Measurements from ENCODE around the gene THSD7B.
"Not testable (repeated sequence)": the region's sequence is repeated elsewhere in the genome, so short reads cannot be mapped to it uniquely, and the experiment has no call there.

Gene THSD7B

DNA sequence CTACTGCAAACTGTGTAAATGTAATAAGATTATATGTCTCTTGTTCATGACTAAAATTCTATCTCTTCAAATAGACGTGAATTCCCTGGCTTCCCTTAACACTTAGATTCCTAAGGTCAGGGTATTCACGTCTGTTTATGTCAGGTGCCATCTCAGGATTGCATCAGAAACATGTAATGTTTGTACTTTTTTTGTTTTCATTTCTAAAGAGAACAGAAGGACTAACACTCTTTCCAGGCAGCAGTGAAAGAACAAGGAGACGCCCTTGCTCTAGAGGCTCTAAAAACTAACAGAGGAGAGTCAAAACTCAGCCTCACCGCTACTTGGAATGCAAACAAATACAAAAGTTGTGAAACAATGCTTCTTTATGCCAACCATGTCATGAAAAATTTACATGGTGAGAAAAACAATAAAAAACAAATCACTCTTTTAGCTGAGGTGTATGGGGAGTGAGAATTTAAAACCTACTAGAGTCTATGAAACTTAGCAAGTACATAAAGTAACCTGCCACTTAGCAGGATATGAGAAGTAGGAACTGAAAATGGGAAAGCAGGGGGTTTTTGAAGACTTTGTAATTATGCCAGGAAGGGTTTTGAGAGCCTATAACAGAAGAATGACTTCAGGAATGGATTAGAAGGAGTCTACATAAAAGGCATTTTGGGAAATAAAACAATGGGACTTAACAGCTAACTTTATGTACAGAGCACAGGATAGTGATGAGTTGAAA lies 522.7 kb downstream of the THSD7B start:
- no peak for DNase-seq

DNA sequence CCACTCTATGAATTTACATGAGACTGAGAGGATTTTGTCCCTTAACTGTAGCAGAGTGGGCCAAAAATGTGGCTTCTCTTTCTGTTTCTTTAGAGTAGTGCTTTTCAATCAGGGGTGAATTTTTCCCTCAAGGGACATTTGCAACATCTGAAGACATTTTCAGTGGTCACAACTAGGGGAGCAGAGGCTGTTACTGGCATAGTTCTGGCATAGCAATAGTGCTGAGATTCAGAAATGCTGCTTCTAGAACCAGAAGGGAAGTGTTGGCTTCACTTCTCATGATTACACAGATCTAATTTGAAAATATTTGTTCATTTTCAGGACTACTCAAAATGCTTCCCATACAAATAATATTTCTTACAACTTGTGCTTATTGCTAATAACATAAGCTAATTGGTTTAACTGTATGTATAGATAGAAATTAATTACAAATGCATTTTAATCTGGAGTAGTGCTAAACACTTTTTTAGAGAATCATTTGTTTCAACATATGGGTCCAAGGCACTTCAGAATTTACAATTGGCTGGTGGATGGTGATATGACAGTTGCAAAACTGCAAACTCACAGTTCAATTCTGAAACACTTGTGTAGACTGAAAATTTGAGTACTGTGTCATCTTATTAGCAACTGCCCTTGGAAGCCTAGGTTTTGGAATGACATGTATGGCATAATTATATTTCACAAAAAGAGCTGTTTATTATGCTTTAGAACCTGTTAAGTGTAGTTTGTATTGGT lies 526.7 kb downstream of the THSD7B start:
- no peak for DNase-seq

DNA sequence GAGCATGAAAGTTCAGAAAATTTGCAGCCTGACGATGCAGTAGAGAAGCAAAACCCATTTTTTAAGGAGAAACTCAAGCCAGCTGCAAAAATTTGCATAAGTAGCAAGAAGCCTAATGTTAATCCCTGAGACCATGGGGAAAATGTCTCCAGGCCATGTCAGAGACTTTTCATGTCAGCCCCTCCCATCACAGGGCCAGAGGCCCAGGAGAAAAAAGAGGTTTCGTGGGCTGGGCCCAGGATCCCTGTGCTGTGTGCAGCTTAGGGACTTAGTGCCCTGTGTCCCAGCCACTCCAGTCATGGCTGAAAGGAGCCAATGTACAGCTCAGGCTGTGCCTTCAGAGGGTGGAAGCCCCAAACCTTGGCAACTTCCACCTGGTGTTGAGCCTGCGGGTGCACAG lies 533.0 kb downstream of the THSD7B start:
- DNase-seq: no peak

DNA sequence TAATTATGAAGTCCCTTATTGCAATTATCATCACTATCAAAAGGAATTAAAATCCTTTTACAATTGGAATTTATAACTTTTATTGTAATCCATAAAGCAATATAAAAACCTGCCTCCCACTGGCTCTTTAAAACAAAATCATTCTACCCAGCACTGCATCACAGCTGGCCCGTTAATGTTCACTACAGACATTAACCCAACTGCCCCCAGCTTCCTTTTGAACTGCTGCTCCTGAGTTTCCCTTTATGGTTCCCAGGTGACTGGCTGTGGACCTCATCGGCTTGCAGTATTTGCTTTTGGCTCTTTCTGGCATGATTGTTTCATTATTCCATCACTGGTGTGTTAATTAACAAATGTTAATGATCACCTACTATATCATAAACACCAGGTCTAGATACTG lies 535.6 kb downstream of the THSD7B start:
- no peak for DNase-seq

DNA sequence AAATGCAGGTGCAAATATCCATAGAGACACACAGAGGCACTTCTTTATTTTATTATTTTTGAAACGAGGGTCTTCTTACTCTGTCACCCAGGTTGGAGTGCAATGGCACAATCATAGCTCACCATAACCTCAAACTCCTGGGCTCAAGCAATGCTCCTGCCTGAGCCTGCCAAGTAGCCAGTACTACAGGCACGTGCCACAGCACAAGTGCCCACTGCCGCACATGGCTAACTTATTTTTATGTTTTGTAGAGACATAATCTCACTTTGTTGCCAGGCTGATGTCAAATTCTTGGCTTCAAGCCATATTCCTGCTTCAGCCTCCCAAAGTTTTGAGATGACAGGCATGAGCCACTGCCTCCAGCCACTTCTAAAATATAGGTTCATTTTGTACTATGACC lies 537.6 kb downstream of the THSD7B start:
- DNase-seq: no peak

DNA sequence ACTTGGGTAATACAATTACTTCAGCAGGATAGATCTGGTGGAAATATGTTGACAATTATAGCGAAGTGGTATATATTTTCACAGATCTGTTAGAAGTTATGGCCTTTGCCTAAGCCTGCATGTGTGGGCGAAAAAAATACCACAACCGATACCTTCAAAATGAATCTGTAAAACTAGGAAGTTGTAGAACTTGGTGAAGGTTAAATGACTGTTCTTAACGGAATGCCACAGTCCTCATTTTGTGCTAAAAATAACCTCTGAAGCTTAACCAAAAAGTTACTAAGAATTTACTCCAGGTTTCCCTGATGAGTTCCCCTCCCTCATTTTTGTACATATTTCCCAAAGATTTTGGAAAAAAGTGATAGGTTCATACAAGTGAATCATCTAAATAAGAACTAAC lies 550.7 kb downstream of the THSD7B start:
- DNase-seq: no peak

DNA sequence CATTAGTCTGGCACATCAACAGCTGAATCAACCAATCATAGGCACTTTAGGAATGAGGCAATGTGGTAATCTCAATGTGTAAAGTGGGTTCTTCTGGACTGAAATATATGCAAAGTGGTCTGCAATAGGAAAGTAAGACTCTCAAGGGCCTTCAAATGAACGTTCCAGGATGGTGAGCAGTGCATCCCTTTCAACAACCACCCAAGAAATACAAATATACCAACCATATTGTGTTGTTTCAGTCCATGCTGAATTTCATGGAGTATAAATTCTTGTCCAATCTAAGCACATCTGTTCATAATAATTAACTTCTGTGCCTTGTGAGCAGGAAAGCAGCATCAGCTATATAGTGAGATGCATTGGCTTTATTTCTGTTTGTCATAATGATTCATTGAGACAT lies 556.2 kb downstream of the THSD7B start:
- no peak for DNase-seq

DNA sequence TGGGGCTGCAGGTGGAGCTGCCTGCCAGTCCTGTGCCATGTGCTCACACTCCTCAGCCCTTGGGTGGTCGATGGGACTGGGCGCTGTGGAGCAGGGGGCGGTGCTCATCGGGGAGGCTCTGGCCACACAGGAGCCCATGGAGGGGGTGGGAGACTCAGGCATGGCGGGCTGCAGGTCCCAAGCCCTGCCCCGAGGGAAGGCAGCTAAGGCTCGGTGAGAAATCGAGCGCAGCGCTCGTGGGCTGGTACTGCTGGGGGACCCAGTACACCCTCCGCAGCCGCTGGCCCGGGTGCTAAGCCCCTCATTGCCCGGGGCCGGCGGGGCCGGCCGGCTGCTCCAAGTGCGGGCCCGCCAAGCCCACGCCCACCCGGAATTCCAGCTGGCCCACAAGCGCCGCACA lies 566.2 kb downstream of the THSD7B start:
- not testable (repeated sequence) for DNase-seq

DNA sequence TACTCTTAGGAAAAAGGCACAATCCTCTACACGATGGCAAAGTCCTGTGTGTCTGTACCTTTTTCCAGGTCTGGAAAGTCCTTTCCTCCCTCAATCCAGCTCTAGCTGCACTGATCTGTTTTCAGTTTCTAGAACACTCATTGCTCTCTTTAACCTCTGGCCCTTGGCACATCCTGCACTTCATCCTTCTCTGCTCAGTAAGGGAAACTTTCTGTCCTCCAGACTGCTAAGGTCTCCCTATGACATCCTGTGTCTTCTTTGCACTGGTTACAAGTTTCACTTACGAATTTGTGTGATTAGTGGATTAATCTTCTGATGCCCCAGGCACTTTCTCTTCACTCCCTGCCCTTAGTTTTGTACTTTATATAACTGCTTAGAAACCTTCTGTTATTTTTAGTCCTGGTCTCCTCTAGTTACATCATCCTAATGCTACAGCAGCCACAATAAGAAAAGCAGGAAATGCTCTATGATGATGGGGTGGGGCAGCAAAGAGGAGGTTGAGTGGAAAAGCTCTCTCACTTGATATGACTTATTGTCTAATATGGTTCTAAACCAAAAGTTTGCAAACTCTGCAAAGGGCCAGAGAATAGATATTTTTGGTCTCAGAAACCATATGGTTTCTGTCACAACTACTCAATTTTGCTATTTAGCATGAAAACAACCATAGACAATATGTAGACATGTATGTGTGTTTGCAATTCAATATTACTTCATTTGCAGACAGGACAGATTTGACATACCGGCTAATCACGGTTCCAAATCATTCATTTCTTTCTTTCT lies 568.2 kb downstream of the THSD7B start:
- DNase-seq: no peak

DNA sequence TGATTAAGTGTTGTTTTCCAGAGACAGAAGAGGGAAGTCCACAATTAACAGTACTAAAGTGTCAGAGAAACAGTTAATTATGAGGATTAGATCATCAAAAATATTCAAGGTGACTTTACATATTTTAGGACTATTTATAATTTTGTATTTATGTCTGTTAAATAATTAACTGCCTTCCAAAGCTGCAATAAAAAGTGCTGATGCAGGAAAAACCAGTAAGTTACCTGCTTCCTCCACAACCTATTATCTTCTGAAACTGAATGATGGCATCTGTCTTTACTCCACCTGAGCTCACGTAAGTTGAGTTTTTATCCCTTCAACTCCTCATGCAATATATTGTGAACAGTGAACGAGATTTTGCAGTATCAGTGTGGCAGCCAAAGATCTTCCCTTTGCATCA lies 570.7 kb downstream of the THSD7B start:
- no peak for DNase-seq

DNA sequence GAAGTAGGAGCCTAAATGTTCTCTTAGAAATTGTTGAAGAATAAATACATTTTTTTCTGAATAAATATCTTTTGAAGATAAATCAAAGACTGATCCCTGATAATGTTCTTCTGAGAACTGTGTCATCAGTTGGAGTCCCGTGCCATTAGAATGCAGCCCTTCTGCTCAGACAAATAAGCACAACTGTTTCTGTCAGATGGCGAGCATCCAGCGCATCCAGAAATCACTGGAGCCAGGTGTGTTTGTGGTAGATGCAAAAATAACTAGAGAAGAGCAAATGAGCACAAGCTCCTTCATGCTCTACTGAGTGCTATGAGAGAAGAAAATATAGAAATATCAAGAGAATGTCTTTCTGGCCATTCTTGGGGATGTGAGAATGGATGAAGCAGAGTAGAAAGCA lies 573.7 kb downstream of the THSD7B start:
- no peak for DNase-seq

DNA sequence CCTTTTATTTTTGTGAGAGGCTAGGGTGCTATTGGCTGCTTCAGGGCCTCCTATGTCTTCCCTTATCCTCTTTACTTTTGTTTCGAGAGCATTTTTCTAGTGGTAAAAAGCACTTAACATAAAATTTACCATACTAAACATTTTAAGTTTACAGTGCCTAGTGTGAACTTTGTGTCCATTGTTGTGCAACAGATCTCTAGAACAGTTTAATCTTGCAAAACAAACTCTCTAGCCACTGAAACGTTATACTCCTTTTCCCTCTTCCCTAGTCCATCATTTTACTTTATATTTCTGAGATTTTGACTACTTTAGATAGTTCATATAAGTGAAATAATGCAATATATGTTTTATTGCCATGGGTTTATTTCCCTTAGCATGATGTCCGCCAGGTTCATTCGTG lies 580.6 kb downstream of the THSD7B start:
- DNase-seq: no peak

DNA sequence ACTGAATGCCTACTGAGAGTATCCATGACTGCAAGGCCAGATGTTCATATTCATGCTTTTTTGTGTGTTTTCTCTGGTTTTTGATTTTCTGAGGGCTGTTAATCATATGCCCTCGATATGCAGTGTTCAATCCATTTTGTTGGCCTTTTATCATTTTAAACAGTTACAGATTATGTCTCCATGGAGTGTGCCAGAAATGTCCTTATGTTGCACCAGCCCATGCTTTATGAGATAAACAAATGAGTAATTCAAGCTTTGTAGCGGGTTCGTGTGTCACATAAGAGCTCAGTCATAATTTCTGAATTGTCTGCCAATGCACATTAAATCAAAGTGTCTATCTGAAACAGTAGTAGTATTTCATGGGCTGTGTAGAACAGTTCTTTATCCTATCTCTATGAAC lies 583.0 kb downstream of the THSD7B start:
- no peak for DNase-seq

DNA sequence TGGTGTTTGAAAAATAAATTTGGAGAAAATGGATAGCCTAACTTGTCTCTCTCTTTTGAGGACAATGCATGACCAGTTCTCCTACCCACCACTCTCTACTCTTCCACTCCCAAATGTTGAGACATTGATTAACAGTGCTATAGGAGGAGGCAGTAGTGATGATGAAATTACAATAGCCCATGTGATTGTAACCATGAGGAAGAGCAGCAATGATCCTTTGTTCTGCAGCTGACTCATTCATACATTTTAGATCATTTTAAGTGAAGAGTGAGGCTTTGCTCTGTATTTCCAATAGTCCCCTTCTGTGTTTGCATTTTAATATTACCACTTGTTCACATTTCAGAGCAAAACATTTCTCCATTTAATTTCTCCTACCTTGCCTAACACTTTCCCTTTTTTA lies 592.3 kb downstream of the THSD7B start:
- no peak for DNase-seq

DNA sequence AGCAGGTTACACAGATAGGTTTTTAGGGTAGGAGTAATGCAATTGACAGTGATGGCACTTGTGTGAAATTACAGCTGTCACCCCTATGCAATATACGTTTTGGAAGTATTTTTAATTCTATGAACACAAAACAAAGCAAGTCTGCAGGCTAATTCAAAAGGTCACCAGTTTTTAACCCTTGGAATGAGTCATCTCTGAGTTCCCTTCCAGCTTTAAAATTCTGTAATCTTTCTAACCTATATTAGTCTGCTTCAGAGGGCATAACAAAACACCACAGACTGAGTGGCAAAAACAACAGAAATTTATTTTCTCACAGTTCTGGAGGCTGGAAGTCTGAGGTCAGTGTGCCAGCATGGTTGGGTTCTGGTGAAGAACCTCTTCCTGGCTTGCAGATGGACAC lies 602.0 kb downstream of the THSD7B start:
- no peak for DNase-seq

DNA sequence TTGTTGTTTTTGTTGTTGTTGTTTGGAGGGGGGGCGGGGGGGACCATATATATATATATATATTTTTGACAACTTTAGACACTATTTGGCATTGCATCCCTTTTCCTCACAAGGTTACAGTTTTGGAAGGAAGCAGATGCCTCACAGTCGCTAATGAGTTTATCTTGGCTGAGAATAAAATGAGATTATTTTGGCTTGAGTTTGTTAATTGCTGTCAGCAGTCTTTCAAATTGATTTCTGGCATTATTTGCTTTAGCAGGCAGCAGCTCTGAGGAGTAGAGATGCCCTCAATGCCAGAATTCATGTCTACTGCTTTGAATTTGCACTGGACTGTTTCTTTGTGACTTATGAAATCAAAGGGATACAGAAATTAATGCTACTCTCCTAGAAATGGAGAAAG lies 603.8 kb downstream of the THSD7B start:
- no peak for DNase-seq

DNA sequence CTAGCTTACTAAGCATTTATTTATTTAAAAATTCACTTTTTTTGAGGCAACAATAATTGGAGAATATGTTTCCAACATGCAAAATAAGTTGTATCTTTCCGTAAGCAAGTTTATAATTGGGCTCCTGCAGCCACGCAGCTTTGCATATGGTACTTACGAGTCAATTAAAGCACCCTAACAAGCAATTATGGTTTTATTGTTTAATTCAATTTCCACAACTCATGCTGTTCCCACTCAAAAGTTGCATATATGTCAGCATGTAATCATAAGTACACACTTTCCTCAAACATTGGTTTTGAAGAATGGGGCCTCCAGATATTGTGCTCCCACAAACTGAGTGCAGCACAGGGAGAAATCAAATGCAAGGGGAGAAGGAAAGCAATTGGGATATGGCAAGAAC lies 613.8 kb downstream of the THSD7B start:
- DNase-seq: no peak

DNA sequence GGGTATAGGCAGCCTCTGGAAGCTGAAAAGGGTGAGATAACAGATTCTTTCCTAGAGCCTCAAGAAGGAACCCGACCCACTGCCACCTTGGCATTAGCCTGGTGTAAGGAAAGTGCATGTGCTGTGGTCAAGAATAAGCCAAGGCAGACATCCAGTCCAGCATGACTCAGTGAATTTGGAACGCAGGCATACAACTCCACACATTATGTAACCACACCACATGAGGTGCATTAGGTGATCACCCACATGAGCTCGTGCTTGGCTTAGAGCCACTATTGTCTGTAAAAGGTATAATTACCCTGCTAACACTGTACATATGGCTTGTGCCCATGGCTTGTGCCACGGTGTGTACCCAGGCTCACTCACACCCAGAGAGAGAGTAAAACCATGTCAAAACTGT lies 615.3 kb downstream of the THSD7B start:
- DNase-seq: no peak

DNA sequence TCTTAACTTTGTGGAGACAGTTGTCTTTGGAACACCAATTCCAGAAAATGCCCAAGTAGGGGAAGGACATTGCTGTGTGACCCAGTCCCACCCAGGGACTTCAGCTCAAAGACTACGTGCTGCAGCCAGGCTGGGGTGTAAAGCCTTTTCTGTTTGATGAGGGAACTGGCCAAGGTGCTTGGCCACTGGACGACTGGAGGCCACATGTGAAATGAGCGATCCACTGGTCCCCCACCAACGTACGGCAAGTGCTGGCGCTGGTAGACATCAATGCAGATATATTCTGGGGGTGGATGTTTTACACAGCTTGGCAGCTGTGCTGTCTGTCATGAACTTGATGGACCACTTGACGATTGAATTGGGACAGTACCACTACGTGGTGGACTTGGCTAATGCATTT lies 616.4 kb downstream of the THSD7B start:
- no peak for DNase-seq

DNA sequence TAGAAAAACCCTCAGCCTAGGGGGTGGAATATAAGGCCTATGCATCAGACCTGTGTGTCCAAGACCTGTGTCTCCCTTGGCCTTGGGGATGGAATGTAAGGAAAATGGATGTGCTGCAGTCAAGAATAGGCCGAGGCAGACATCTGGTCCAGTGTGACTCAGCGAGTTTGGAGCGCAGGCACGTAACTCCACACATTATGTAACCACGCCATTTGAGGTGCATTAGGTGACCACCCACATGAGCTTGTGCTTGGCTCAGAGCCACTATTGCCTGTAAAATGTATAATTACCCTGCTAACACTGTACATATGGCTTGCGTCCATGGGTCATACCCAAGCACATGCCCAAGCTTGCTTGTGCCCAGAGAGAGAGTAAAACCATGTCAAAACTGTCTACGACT lies 618.0 kb downstream of the THSD7B start:
- DNase-seq: no peak

DNA sequence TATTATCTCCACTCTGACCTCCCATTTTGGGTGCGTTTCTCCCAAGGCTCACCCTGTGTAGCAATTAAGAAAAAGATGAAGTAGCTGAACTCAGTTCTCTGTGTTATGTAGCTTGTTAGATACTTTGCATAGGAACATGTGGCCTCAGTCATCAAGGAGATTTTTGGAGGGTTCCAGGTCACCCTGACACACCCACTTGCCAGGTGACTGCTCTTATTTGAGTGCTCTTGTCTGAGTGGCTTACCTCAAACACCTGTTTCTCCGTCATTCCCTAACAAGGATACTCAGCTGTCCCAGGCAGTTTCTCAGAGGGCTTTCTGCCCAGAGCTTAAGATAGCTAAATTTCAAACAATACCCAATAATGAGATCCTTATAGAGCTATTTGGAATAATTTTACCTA lies 621.7 kb downstream of the THSD7B start:
- no peak for DNase-seq

DNA sequence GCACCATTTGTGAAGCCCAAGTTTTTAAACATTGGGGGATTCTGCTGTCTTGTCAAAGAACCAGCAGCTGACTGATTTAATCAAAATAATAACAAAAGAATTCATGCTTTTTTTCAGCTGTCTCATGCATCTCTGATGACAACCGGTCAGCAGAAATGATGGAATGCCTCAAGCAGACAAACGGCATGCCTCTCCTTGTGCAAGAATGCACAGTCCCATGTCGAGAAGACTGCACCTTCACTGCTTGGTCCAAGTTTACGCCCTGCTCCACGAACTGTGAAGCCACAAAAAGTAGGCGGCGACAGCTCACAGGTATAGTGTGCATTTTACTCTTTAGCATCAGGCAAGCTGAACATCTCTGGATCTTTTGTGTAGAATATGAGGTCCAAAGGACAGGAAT lies 640.2 kb downstream of the THSD7B start:
- DNase-seq: no peak

DNA sequence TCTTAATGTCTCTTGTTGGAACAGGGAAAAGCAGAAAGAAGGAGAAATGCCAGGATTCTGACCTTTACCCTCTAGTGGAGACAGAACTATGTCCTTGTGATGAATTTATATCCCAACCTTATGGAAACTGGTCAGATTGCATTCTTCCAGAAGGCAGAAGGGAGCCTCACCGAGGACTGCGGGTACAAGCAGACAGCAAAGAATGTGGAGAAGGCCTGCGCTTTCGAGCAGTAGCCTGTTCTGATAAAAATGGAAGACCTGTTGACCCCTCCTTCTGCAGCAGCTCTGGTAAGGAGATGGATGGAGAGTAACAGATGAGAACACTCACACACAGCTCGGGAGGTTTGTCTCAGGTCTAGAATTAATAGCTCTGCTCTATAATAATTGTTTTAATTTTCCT lies 646.2 kb downstream of the THSD7B start:
- no peak for DNase-seq

DNA sequence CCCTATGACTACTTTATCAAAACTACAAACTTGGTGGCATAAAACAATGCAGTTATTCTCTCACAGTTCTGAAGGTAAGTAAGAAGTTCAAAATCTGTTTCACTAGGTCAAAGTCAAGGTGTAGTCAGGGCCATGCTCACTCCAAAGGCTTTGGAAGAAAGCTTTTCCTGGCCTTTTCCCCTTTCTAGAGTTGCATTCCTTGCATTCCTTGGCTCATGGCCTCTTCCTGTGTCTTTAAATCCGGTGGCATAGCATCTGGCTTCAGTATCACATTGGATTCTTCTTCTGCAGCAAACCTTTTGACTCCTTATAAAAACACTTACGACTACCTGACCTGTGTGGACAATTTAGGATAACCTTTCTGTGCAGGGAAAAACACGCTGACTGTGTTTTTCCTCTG lies 655.4 kb downstream of the THSD7B start:
- DNase-seq: no peak

Measured in activated T-cell treated with anti-CD3 and anti-CD28 coated beads, Interleukin-2, amount 50 U/mL, for 1 hour (primary cell).